VCaP (cell line): Measurements from ENCODE around the gene PHF5A.

ENCODE experiments used
- H3K27ac ChIP-seq: fragments of 450-650 bp; 2 replicates; pipeline ENCODE4 v1.5.1; 2017
- TF ChIP-seq, protein P1 (sequence below): fragments of 450-650 bp; conservative IDR thresholded peaks from 2 replicates; pipeline ENCODE4 v1.5.1; 2017; ENCODE audit warnings: mild to moderate bottlenecking, moderate library complexity

The PHF5A gene, protein sequence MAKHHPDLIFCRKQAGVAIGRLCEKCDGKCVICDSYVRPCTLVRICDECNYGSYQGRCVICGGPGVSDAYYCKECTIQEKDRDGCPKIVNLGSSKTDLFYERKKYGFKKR

DNA sequence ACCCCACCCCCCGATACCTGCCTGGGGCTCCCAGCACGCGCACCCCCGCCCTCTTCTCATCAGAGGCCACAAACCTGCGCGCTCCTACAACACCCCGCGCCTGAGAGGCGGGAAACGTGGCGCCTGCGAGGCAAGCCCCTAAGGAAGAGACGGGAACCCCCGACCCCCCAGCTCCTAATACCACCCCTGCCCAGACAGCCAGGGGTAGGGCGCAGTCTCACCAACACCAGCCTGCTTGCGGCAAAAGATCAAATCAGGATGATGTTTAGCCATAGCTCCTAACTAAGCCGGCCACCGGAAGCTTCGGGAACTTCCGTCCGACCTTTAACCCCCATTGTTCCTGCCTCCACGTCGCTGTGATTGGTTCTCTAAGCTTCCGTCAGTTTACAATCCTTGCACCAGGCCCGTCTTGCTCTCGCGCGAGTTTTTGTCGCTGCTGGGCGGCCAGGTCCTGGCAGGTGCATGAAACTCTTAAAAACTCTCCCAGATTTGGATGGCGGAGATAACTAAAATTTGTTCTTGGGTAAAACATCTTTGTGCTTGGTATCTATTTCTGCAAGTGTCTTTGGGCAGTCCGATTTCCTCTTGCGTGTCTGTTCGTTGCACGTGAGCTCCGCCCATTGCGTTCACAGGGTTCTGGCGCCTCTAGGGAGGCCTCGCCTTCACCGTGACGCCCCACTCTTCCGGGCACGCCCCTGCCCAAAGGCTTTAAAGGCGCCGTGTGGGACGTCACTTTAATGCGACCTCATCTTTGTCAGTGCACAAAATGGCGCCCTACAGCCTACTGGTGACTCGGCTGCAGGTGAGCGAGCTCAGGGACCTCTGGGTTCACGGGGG, at the start of gene PHF5A, which contains the start of gene ACO2:
TSS of gene PHF5A (minus strand) at position 312 of the 837 bp plus-strand sequence. CDS start at position 273, 39 bp downstream.
TSS of gene ACO2 (plus strand) at position 737 of the 837 bp plus-strand sequence. CDS start at position 767, 30 bp downstream.
- H3K27ac ChIP-seq = peak within 1 kb of the TSS; percentile 89
- TF ChIP-seq, protein P1, sequence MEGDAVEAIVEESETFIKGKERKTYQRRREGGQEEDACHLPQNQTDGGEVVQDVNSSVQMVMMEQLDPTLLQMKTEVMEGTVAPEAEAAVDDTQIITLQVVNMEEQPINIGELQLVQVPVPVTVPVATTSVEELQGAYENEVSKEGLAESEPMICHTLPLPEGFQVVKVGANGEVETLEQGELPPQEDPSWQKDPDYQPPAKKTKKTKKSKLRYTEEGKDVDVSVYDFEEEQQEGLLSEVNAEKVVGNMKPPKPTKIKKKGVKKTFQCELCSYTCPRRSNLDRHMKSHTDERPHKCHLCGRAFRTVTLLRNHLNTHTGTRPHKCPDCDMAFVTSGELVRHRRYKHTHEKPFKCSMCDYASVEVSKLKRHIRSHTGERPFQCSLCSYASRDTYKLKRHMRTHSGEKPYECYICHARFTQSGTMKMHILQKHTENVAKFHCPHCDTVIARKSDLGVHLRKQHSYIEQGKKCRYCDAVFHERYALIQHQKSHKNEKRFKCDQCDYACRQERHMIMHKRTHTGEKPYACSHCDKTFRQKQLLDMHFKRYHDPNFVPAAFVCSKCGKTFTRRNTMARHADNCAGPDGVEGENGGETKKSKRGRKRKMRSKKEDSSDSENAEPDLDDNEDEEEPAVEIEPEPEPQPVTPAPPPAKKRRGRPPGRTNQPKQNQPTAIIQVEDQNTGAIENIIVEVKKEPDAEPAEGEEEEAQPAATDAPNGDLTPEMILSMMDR = no peak

DNA sequence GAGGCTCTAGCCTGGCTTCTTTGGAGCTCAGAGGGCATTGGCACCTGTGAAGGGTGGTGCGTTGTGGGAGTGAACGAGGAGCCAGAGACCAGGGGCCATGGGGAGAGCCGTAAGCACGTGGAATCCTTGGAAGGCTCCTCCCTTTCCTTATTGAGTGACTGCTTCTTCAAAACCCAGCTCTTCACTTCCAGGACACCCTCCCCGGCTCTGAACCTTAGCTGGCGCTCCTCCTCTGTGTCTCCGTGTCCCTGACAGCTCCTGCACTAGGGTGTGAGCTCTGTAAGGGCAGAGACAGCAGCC, 49.5 kb upstream of the PHF5A start:
- no peak overlapping the region for H3K27ac ChIP-seq

DNA sequence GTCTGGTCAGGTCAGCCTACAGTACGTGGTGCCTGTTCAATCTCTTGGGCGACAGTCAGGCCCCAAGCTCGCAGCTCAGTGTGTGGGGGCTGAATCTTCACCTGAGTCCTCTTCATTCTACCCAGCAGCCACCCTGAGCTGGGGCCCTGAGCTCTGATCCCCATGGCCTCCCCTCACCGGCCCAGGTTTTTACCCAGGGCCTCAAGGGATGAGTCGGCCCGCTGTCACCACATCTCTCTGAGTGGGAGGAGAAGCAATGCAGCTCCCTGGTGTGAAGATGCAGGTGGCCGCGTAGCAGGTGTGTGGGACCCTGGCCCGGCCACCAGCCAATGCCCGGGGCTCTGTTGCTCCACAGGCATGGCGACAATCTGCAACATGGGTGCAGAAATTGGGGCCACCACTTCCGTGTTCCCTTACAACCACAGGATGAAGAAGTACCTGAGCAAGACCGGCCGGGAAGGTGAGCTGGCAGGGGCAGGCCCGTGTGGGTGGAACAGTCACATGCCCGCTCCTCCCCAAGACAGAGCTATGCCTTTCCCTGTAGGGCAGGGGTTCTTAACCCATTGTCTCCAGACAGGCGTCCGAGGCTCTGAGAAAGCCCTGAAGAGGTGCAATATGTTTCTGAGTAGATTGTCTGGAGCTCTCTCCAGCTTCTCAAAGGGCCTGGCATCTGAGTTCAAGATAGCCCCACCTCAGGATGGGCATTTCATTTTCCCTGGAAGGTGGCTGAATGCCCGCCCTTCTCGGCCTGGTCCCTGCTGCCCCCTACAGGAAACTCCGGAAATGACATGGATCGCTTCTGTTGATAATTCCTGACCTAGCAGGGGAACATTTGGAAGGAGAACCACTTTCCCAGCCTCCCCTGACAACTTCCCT, 48.9 kb upstream of the PHF5A start:
- no peak overlapping the region for H3K27ac ChIP-seq
- TF ChIP-seq, protein P1 = peak; percentile 89

More for the DNA sequence above, 49.5 kb upstream of the PHF5A start:
- TF ChIP-seq, protein P1 = peak; percentile 5

DNA sequence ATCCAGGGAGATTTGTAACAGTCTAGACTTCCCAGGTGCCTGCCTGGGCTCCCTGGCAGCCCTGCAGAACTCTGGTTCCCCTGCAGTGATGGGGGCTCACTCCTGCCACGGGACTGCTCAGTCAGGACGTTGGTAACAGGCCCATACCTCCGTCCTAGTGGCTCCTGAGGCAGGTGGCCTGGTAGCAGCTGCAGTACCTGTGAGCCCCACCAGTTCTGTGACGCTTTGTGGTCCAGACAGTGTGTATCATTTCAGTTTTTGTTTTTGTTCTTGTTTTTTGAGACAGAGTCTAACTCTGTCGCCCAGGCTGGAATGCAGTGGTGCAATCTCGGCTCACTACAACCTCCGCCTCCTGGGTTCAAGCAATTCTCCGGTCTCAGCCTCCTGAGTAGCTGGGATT, 48.0 kb upstream of the PHF5A start:
- TF ChIP-seq, protein P1 = no peak
- H3K27ac ChIP-seq = no peak overlapping the region

DNA sequence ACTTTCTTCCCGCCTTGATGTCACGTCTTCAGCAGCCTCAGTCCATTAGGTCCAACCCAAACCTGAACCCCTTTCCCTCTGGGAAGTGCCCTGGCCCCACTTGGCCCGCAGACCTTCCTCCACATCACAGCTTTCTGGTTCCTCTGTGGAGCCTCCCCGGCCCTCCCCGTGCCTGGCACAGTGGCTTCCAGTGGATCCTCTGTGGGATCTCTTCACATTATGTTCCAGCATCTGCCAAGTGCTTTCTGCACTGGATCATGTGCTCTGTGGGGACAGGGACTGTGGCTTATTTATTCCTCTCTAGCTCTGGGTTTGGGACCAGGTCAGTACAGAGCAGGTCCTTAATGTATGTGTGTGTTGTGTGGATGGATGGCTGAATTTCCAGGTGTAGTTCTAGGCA, 44.9 kb upstream of the PHF5A start:
- TF ChIP-seq, protein P1 = no peak
- H3K27ac ChIP-seq = no peak overlapping the region

DNA sequence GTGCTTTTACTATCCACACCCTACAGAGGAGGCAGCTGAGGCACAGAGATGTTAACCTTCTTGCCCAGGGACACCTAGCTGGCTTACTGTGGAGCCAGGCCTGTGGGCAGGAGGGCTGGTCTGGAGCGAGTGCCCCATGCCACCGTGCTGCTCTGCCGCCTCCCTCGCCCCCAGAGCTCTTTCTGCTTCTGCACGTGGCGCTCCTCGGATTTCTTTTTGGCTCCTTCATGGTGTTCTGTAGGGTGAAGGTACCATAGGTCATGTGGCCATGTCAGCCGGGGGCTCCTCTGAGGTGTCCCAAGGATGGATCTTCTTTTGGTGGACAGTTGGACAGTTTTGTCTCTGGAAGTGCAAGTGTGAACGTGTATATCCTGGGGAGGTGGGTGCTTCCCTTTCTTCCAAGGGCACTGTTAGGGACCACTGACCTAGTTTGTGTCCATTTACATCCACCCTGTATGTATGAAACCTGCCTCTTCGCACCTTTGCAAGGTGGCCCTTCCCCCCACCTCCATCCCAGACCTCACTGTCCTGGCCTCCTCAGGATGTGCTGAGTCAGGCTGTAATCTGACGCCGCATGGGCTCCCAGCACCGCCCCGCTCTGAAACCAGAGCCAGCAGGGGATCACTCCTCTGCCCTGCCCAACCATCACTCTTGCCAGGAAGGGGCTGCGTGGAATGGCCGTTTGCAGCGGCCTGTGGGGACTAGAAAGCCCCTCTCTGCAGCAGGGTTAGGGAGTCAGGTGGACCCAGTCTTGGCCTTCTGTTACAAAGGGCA, 44.1 kb upstream of the PHF5A start:
- TF ChIP-seq, protein P1 = no peak

More for the DNA sequence above, 44.1 kb upstream of the PHF5A start:
- H3K27ac ChIP-seq = no peak overlapping the region
